Spleen (tissue), 11 donors: Measurements from ENCODE around the gene PHYH. TPM values are rescaled to one million over a fixed set of nuclear protein-coding genes. Genes with fewer than 3 reads are reported as not detected.

Experiments
- DNase-seq: peaks from one replicate; pipeline ENCODE4 v3.0.0-alpha.2; 2020
- H3K27ac ChIP-seq, 8 donors: fragments of 200-600 bp; sonication (generic) in 7 of 8; 1 replicate in 4 of 8; 2 replicates in 4 of 8; pipeline versions ENCODE4 v1.5.0 to v1.8.0; 2016 to 2021; ENCODE audit warnings: inconsistent platforms in 4 of 8, mild to moderate bottlenecking in 4 of 8, moderate library complexity in 1 of 8
- H3K27me3 ChIP-seq, 7 donors: fragments of 200-600 bp; sonication (generic) in 6 of 7; replicated peaks in 1 of 7; 1 replicate in 4 of 7; 2 replicates in 3 of 7; pipeline versions ENCODE4 v1.5.0 to v1.8.0; 2016 to 2021; ENCODE audit warnings: inconsistent platforms in 3 of 7, mild to moderate bottlenecking in 1 of 7
- H3K36me3 ChIP-seq, 6 donors: fragments of 200-600 bp; sonication (generic) in 5 of 6; 1 replicate in 4 of 6; 2 replicates in 2 of 6; pipeline versions ENCODE4 v1.5.0 to v1.8.0; 2016 to 2021; ENCODE audit warnings: inconsistent platforms in 2 of 6
- H3K4me1 ChIP-seq, 6 donors: fragments of 200-600 bp; sonication (generic) in 5 of 6; 1 replicate in 3 of 6; 2 replicates in 3 of 6; pipeline versions ENCODE4 v1.5.0 to v1.8.0; 2016 to 2021; ENCODE audit warnings: inconsistent platforms in 3 of 6
- H3K4me3 ChIP-seq, 8 donors: fragments of 200-600 bp; sonication (generic) in 7 of 8; 1 replicate in 4 of 8; 2 replicates in 4 of 8; pipeline versions ENCODE4 v1.5.0 to v1.8.0; 2016 to 2021; ENCODE audit warnings: inconsistent platforms in 4 of 8, mild to moderate bottlenecking in 4 of 8, moderate library complexity in 2 of 8
- H3K9me3 ChIP-seq, 8 donors: fragments of 200-600 bp; sonication (generic) in 7 of 8; 1 replicate in 4 of 8; 2 replicates in 4 of 8; pipeline versions ENCODE4 v1.5.0 to v1.8.0; 2016 to 2021; ENCODE audit warnings: inconsistent platforms in 4 of 8
- CTCF ChIP-seq, 11 experiments: fragments of 200-600 bp in 7 of 11; fragments of 450-650 bp in 4 of 11; sonication (generic) in 4 of 11; IDR thresholded peaks in 8 of 11; conservative IDR thresholded peaks in 3 of 11; 1 replicate in 7 of 11; 2 replicates in 4 of 11; pipeline versions ENCODE4 v1.4.0 to v1.8.0; 2016 to 2021; ENCODE audit warnings: antibody characterized with exemption in 11 of 11, inconsistent platforms in 4 of 11, mild to moderate bottlenecking in 1 of 11
- POLR2A ChIP-seq, 3 donors: fragments of 450-650 bp; IDR thresholded peaks; one replicate each; pipeline ENCODE4 v1.5.1; 2017; ENCODE audit warnings: antibody characterized with exemption in 3 of 3, mild to moderate bottlenecking in 1 of 3
- POLR2AphosphoS5 ChIP-seq, 3 donors: sonication (generic); formaldehyde crosslinking; IDR thresholded peaks; one replicate each; pipeline ENCODE4 v1.5.1; 2017; ENCODE audit warnings: antibody characterized with exemption in 3 of 3
- whole genome bisulfite sequencing, 5 donors: extraction: QIAGEN DNeasy Blood & Tissue Kit in 3 of 5; methylation state at CpG; one replicate each; pipeline versions ENCODE4 v1.1.5 to v1.1.7; 2013 to 2018; 5-methylcytosine and 5-hydroxymethylcytosine counted together
- intact Hi-C: fragments of 100-400 bp; cut with DNase I; formaldehyde crosslinking; loops from one replicate; pipeline ENCODE4 v1.15.0; 2023; ENCODE audit warnings: low total_unique reads
- polyA plus RNA-seq, 3 donors: library from polyadenylated mRNA; stranded (reverse); fragments of 200-250 nt; gene quantifications; one replicate each; pipeline ENCODE4 v1.2.1, GENCODE V29; 2013
- total RNA-seq, 7 donors: library from RNA; depleted of rRNA in 3 of 7; stranded (reverse); fragments of >200 nt in 3 of 7; fragmentation: NEBNext Ultra II Directional in 4 of 7; extraction: Animal tissue kit (Norgen Biotek cat#: 25700) in 4 of 7; gene quantifications; one replicate each; pipeline versions ENCODE4 v1.1.0 to v1.2.1, GENCODE V29; 2016 to 2021
- donor health status: healthy with polysubstance abuse.
- donor health status: DM: no; HTN: no; CAD: no; lungs with moderate emphysema.
- donor health status: DM: no; HTN: no; CAD: no.
- donor health status: Bipolar disorder and iron deficiency.
- donor health status: healthy.
- donor health status: DM: no; HTN: no; CAD: no.
- donor health status: DM: yes; HTN: yes; CAD: no.

PHYH gene
- total and polyA plus RNA-seq, 10 donors, result 9.8 to 30.5 (median 13.6) TPM

- Histone ChIP-seq H3K4me1 (no peaks in the 10 kb centered on the region), H3K27ac (no peak within 1 kb of the TSS), H3K36me3 (no peaks in the 10 kb centered on the region), H3K27me3 (peaks cover 0 to 13% (median 0%) of the 10 kb centered on the region in 7 donors), H3K9me3 (no peaks in the 10 kb centered on the region), H3K4me3 (no peak within 1 kb of the TSS)
- DNase-seq, result no peak
- no peak for TF ChIP-seq POLR2AphosphoS5 (IDR thresholded peaks at IDR 0.05)
- TF ChIP-seq CTCF (IDR thresholded peaks at IDR 0.05 in 8 of 11, conservative IDR thresholded peaks at IDR 0.05 in 3 of 11), result no peak
- TF ChIP-seq POLR2A (IDR thresholded peaks at IDR 0.05), result no peak
- intact Hi-C loops, result no loop called here
- WGBS, 5 donors, result 71 to 81% (median 76%) methylated on average over 9 to 10 of the region's 10 CpGs
Observed at GRCh38 chr10:13234172-13234571, 65.7 kb downstream of the PHYH start, which contains the start of gene UCMA. TSS of gene UCMA (minus strand) at chr10:13234374. CDS start at chr10:13234258, 116 bp downstream.

- Histone ChIP-seq H3K4me1 (no peaks in the 10 kb centered on the region), H3K4me3 (no peak overlapping the region), H3K36me3 (no peaks in the 10 kb centered on the region), H3K9me3 (no peaks in the 10 kb centered on the region), H3K27me3 (peaks cover 0 to 13% (median 0%) of the 10 kb centered on the region in 7 donors), H3K27ac (no peak overlapping the region)
- 54 to 72% (median 63%) methylated on average over 12 to 14 of the region's 14 CpGs for WGBS, 5 donors
- intact Hi-C loops, result no loop called here
- TF ChIP-seq POLR2A (IDR thresholded peaks at IDR 0.05), result no peak
- no peak for TF ChIP-seq CTCF (IDR thresholded peaks at IDR 0.05 in 8 of 11, conservative IDR thresholded peaks at IDR 0.05 in 3 of 11)
- TF ChIP-seq POLR2AphosphoS5 (IDR thresholded peaks at IDR 0.05), result no peak
- DNase-seq, result no peak
Observed at GRCh38 chr10:13233358-13233757, 66.5 kb downstream of the PHYH start.

- no peaks in the 10 kb centered on the region for H3K36me3 ChIP-seq
- no peaks in the 10 kb centered on the region for H3K4me1 ChIP-seq
- peaks cover 0 to 13% (median 0%) of the 10 kb centered on the region in 7 donors for H3K27me3 ChIP-seq
- intact Hi-C loops, result no loop called here
- 89 to 96% (median 91%) methylated on average over 6 of the region's 6 CpGs for WGBS, 5 donors
- no peak overlapping the region for H3K27ac ChIP-seq
- no peak for DNase-seq
- no peaks in the 10 kb centered on the region for H3K9me3 ChIP-seq
- H3K4me3 ChIP-seq, result no peak overlapping the region
- TF ChIP-seq POLR2A (IDR thresholded peaks at IDR 0.05) (no peak), POLR2AphosphoS5 (IDR thresholded peaks at IDR 0.05) (no peak), CTCF (IDR thresholded peaks at IDR 0.05 in 8 of 11, conservative IDR thresholded peaks at IDR 0.05 in 3 of 11) (no peak)
Observed at GRCh38 chr10:13231808-13232207, 68.1 kb downstream of the PHYH start.

- Histone ChIP-seq H3K4me3 (no peak overlapping the region), H3K9me3 (no peaks in the 10 kb centered on the region), H3K27ac (no peak overlapping the region), H3K36me3 (no peaks in the 10 kb centered on the region), H3K4me1 (no peaks in the 10 kb centered on the region), H3K27me3 (peaks cover 0 to 13% (median 0%) of the 10 kb centered on the region in 7 donors)
- intact Hi-C loops, result no loop called here
- WGBS, 5 donors, result 74 to 80% (median 79%) methylated on average over 8 to 9 of the region's 9 CpGs
- no peak for DNase-seq
- no peak for TF ChIP-seq POLR2A (IDR thresholded peaks at IDR 0.05)
- no peak for TF ChIP-seq POLR2AphosphoS5 (IDR thresholded peaks at IDR 0.05)
- TF ChIP-seq CTCF (IDR thresholded peaks at IDR 0.05 in 8 of 11, conservative IDR thresholded peaks at IDR 0.05 in 3 of 11), result no peak
Observed at GRCh38 chr10:13231190-13231589, 68.7 kb downstream of the PHYH start.

Other genes starting within 250 kb of the PHYH start
- 10 to 100 TPM; 43.5 to 73.7 (median 61.0) TPM for gene OPTN, start 199.9 kb downstream of the PHYH start, total RNA-seq
- 10 to 100 TPM; 17.2 to 51.3 (median 25.1) TPM for gene OPTN, start 199.9 kb downstream of the PHYH start, polyA plus RNA-seq
- gene MCM10, start 138.5 kb downstream of the PHYH start, total RNA-seq, result 1 to 10 TPM in 6 of 7 donors, under 1 TPM in 1; 0.98 to 5.3 (median 2.8) TPM
- under 1 TPM; 0.24 to 0.99 (median 0.80) TPM for gene MCM10, start 138.5 kb downstream of the PHYH start, polyA plus RNA-seq
- not detected for gene UCMA, start 65.7 kb downstream of the PHYH start, total RNA-seq
- gene UCMA, start 65.7 kb downstream of the PHYH start, polyA plus RNA-seq, result not detected
- gene SEPHS1, start 48.2 kb upstream of the PHYH start, total RNA-seq, result 10 to 100 TPM; 25.2 to 44.0 (median 31.4) TPM
- 10 to 100 TPM; 15.4 to 23.5 (median 19.0) TPM for gene SEPHS1, start 48.2 kb upstream of the PHYH start, polyA plus RNA-seq
- 10 to 100 TPM in 6 of 7 donors, 1 to 10 TPM in 1; 8.7 to 20.2 (median 12.1) TPM for gene BEND7, start 228.9 kb upstream of the PHYH start, total RNA-seq
- 1 to 10 TPM in 2 of 3 donors, under 1 TPM in 1; 0.93 to 1.9 (median 1.3) TPM for gene BEND7, start 228.9 kb upstream of the PHYH start, polyA plus RNA-seq